ENCODE data around the gene RASSF1.
A peak's percentile ranks its signal among the peaks of the same experiment; 100 is the strongest.

Gene RASSF1

GRCh38 chr3:50340448-50341329 is at the start of gene RASSF1:
Gene RASSF1 (minus strand): TSS chr3:50340836. CDS start chr3:50340805, 31 bp downstream.
- no peak for DNase-seq (ENCODE audit: low spot score)

- no peak for DNase-seq (ENCODE audit: low spot score)
Observed at GRCh38 chr3:50389414-50389767, 48.8 kb upstream of the RASSF1 start.

GRCh38 chr3:50388720-50389413 is 48.2 kb upstream of the RASSF1 start:
- DNase-seq (ENCODE audit: low spot score) = no peak

- DNase-seq (ENCODE audit: low spot score) = no peak
Observed at GRCh38 chr3:50388016-50388719, 47.5 kb upstream of the RASSF1 start.

GRCh38 chr3:50385754-50386153 is 45.1 kb upstream of the RASSF1 start:
- no peak for DNase-seq (ENCODE audit: low spot score)

GRCh38 chr3:50383750-50384149 is 43.1 kb upstream of the RASSF1 start:
- no peak for DNase-seq (ENCODE audit: low spot score)

GRCh38 chr3:50382722-50383121 is 42.1 kb upstream of the RASSF1 start:
- DNase-seq (ENCODE audit: low spot score) = no peak

GRCh38 chr3:50381383-50381782 is 40.7 kb upstream of the RASSF1 start:
- no peak for DNase-seq (ENCODE audit: low spot score)

GRCh38 chr3:50380405-50381085 is 39.9 kb upstream of the RASSF1 start:
- no peak for DNase-seq (ENCODE audit: low spot score)

GRCh38 chr3:50378757-50379156 is 38.1 kb upstream of the RASSF1 start:
- no peak for DNase-seq (ENCODE audit: low spot score)

- DNase-seq (ENCODE audit: low spot score) = no peak
Observed at GRCh38 chr3:50378024-50378423, 37.4 kb upstream of the RASSF1 start.

GRCh38 chr3:50375258-50375931 is 34.8 kb upstream of the RASSF1 start:
- DNase-seq (ENCODE audit: low spot score) = no peak

GRCh38 chr3:50374363-50375257 is 34.0 kb upstream of the RASSF1 start:
- DNase-seq (ENCODE audit: low spot score) = no peak

- no peak for DNase-seq (ENCODE audit: low spot score)
Observed at GRCh38 chr3:50373146-50374051, 32.8 kb upstream of the RASSF1 start.

- no peak for DNase-seq (ENCODE audit: low spot score)
Observed at GRCh38 chr3:50372349-50372748, 31.7 kb upstream of the RASSF1 start.

- DNase-seq (ENCODE audit: low spot score) = no peak
Observed at GRCh38 chr3:50371133-50371685, 30.6 kb upstream of the RASSF1 start.

- peak; percentile 33 for DNase-seq (ENCODE audit: low spot score)
Observed at GRCh38 chr3:50370594-50370993, 30.0 kb upstream of the RASSF1 start.

GRCh38 chr3:50369012-50369670 is 28.5 kb upstream of the RASSF1 start:
- no peak for DNase-seq (ENCODE audit: low spot score)

- no peak for DNase-seq (ENCODE audit: low spot score)
Observed at GRCh38 chr3:50365842-50366220, 25.2 kb upstream of the RASSF1 start.
